Measurements from ENCODE around the gene FBXO31.

Gene FBXO31

DNA sequence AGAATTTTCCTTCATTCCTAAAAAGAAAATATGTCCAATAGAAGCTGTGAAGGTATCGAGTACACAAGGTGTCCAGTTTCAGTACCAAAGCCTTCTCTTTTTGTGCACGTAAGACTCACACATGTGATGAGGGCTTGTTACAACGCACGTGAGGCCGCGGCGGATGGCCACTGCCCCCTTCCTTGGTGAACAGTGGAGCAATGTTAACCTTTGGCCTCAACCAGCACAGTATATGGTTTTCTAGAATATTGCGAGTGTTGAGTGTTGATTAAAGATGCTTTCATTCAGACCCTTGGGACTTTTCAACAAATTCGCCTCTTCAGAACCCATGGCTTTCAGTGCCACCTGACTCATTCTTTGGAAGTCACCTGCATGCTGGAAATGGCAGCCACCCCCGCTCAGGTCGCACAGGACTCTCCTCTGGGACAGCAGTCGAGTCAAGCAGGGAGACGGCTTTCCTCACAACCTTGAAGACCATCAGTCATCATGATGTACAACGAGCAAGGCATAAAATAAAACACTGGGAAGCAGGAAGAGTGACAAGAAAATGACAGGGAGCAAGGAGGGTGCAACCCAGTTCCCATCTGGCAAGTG is 23.0 kb upstream of the FBXO31 start:
- in situ Hi-C loops (cut with MboI; ENCODE audit: low sequenced_read_pairs, unreplicated experiment), result no loop called here
- DNase-seq (ENCODE audit: low spot score), result peak; percentile 12
- TF ChIP-seq, protein P1, sequence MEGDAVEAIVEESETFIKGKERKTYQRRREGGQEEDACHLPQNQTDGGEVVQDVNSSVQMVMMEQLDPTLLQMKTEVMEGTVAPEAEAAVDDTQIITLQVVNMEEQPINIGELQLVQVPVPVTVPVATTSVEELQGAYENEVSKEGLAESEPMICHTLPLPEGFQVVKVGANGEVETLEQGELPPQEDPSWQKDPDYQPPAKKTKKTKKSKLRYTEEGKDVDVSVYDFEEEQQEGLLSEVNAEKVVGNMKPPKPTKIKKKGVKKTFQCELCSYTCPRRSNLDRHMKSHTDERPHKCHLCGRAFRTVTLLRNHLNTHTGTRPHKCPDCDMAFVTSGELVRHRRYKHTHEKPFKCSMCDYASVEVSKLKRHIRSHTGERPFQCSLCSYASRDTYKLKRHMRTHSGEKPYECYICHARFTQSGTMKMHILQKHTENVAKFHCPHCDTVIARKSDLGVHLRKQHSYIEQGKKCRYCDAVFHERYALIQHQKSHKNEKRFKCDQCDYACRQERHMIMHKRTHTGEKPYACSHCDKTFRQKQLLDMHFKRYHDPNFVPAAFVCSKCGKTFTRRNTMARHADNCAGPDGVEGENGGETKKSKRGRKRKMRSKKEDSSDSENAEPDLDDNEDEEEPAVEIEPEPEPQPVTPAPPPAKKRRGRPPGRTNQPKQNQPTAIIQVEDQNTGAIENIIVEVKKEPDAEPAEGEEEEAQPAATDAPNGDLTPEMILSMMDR (IDR thresholded peaks at IDR 0.05; ENCODE audit: borderline replicate concordance, control extremely low read depth, extremely low read depth, insufficient read depth, missing control alignments), result no peak

DNA sequence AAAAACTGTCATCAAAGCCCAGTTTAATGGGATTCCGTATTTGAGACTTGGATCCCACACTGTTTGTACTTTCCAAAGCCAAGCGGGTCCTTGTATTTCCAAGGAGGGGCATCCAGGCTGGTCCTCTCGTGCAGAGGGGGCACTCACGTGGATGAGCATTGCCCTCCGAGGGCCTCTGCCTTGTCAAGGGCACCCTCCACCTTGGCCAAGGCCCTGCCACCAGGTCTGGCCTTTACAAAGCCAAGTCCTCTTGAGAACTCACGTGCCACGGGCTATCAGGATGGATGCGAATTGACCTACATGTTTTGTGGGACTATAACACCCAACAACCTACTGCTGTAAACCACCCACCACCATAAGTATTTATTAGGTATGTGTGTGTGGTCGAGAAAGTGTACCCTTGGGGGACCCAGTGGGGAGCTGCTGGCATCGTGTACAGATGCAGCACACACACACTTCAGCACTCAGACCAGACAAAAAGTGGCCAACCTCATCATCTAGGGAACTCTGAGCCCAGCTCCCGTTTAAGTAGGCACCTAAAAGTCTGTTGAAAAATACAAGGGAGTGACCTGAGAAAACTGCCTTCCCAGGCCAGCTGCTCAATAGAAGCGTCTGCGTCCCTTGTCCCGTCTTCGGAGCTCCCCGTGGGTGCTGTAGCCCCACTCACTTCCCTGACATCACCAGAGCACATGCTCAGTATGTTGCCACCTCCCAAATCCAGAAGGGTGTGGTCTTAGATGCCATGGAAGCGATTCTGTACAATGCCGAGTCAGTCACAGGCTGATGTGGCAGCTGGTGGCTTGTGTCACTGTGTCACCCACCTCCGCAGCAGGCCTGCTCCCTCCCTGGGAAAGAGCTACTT is 21.4 kb upstream of the FBXO31 start:
- TF ChIP-seq, protein P1 (IDR thresholded peaks at IDR 0.05; ENCODE audit: borderline replicate concordance, control extremely low read depth, extremely low read depth, insufficient read depth, missing control alignments), result no peak
- in situ Hi-C loops (cut with MboI; ENCODE audit: low sequenced_read_pairs, unreplicated experiment), result no loop called here
- peak; percentile 7 for DNase-seq (ENCODE audit: low spot score)

DNA sequence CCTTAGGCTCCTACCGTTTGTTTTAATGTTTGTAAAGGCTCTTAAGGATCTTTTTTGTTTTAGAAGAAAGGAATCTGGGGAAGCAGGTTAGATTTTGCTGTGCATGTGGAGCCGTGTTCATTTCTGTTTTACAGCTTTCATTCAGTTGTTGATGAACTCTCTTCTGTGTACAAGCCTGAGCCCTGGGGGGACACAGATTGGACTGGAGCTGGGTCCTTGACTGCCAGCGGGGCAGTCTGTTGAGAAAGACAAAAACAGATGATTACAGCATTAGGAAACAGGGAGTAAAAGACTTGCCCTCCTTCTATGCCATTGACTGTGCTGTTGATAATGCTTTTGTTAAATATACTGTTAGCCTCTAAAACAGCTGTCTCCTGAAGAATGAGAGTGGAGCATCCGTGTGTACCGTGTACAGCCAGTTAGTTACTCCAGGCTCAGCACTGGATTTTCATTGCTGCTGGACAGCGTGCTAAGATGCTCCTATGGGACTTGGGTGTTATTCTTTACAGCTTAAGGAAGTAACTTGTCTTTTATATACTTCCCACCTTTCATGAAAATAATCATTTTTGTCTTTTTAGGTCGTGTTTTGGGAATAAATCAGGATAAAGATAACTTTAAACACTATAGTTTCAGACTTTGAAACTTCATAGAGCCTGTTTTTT is 11.7 kb upstream of the FBXO31 start:
- in situ Hi-C loops (cut with MboI; ENCODE audit: low sequenced_read_pairs, unreplicated experiment), result no loop called here
- TF ChIP-seq, protein P1 (IDR thresholded peaks at IDR 0.05; ENCODE audit: borderline replicate concordance, control extremely low read depth, extremely low read depth, insufficient read depth, missing control alignments), result no peak
- DNase-seq (ENCODE audit: low spot score), result no peak

DNA sequence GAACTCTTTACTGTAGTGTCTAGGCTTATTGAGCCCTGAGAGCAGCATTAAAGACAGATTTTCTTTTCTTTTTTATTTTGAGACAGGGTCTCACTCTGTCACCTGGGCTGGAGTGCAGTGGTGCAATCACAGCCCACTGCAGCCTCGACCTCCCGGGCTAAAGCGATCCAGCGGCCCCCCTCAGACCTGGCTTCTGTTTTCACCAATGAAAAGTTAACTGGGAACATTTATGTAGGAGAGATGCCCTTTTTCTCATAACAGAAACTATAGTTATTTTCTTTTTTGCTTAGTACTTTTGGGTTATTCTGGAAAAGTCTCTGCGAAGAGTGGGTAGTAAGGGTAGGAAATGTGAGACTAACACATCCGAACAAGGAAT is 10.1 kb upstream of the FBXO31 start:
- TF ChIP-seq, protein P1 (IDR thresholded peaks at IDR 0.05; ENCODE audit: borderline replicate concordance, control extremely low read depth, extremely low read depth, insufficient read depth, missing control alignments), result no peak
- in situ Hi-C loops (cut with MboI; ENCODE audit: low sequenced_read_pairs, unreplicated experiment), result no loop called here

DNA sequence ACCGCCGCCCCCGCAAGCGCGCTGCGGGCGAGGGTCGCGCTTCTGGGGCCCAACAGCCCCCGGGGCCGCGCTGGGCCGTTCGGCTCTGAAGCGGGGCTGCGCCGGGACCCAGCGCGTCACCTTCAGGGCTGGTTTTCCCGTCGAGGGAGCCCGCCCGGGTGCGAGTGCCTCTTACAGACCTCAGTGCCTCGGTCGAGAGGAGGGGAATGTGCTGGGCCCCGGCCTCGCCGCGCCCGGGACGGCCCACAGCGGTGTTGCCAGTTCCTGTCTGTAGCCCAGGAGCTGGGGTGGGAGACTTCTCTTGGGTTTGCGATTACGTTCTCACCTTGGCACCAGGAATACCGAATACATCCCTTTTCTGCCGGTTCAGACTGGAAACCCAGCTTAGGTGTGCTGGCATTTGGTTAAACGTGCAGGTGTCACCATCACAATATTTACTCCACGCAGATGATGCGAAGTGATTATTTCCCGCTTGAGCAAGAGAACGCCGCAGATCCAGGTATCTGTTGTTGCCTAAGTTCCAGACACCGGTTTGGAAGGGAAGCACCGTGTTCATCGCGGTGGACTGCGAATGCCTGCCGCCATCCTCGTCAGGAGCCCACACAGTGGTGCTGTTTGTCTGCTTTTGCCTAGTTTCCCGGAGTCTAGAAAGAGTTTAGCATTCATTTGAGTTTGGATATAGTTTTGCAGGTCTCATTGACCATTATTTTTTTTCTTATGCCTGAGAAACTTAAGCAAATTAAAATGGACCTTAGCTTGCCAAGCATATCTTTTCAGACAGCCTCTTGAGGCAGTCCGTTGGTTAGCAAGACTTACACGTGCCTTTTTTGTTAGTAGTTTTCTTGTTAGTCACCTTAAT is 9.5 kb upstream of the FBXO31 start:
- in situ Hi-C loops (cut with MboI; ENCODE audit: low sequenced_read_pairs, unreplicated experiment), result no loop called here
- TF ChIP-seq, protein P1 (IDR thresholded peaks at IDR 0.05; ENCODE audit: borderline replicate concordance, control extremely low read depth, extremely low read depth, insufficient read depth, missing control alignments), result peak; percentile 14
- DNase-seq (ENCODE audit: low spot score), result peak; percentile 54

More for the DNA sequence above, 10.1 kb upstream of the FBXO31 start:
- no peak for DNase-seq (ENCODE audit: low spot score)

Data from GM13976 (cell line).